WI38 (cell line): ENCODE measurements around the gene ANKRD34A.

Experiments
- H3K4me3 ChIP-seq: 2 replicates; pipeline ENCODE4 v1.5.1; 2011; ENCODE audit warnings: low read depth, mild to moderate bottlenecking, control low read depth, low read length
- TF ChIP-seq, protein P1 (sequence below): IDR thresholded peaks from 2 replicates; pipeline ENCODE4 v1.5.1; 2012; ENCODE audit warnings: low read depth, mild to moderate bottlenecking, control low read depth, low read length

The ANKRD34A gene

DNA sequence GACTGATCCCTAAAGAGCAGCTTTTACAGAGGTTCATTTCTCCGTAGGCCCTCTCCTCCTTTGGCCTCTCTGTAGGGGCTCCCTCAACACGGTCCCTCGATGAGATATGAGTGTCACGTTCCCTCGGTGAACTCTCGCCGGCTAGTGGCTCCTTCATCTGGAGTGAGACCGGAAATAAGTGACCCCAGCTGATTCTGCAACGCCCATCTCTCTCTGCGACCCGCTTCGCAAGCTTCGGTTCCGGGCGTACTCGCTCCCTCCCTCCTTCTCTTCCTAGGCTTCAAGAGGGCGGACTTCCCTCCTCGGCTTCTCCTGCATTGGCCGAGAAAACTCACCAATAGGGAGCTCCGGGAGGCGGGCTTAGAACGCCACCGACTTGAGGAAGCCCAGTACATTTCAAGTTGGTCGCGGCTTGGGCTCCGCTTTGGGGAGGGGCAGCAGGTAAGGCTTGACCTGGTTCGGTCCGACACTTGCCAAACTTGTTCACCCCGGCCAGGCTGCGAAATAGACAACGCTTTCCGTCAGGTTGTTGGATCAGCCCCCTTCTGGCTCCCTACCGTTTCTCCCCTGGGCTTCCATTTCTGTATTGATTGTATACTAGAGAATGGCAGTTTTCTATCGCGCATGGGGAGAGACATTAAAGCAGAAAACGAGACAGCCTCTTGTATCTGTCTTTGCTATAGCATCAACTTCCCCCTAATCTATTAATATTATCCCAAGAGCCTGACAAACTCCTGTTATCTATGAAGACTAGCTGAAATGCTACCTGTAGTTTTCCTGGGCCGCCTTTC lies at the start of gene ANKRD34A, which contains the start of gene POLR3GL:
ANKRD34A (minus strand) TSS at position 248 of the 791 bp plus-strand sequence. CDS start 2,816 bp downstream, outside the sequence.
POLR3GL (plus strand) TSS at position 363 of the 791 bp plus-strand sequence. CDS start 10,176 bp downstream, outside the sequence.
- H3K4me3 ChIP-seq, result peak within 1 kb of the TSS; percentile 72
- TF ChIP-seq, protein P1, sequence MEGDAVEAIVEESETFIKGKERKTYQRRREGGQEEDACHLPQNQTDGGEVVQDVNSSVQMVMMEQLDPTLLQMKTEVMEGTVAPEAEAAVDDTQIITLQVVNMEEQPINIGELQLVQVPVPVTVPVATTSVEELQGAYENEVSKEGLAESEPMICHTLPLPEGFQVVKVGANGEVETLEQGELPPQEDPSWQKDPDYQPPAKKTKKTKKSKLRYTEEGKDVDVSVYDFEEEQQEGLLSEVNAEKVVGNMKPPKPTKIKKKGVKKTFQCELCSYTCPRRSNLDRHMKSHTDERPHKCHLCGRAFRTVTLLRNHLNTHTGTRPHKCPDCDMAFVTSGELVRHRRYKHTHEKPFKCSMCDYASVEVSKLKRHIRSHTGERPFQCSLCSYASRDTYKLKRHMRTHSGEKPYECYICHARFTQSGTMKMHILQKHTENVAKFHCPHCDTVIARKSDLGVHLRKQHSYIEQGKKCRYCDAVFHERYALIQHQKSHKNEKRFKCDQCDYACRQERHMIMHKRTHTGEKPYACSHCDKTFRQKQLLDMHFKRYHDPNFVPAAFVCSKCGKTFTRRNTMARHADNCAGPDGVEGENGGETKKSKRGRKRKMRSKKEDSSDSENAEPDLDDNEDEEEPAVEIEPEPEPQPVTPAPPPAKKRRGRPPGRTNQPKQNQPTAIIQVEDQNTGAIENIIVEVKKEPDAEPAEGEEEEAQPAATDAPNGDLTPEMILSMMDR, result no peak

- TF ChIP-seq, protein P1, result no peak
- no peak overlapping the region for H3K4me3 ChIP-seq
Observed at GRCh38 chr1:146013559-146013922, 49.2 kb upstream of the ANKRD34A start.

DNA sequence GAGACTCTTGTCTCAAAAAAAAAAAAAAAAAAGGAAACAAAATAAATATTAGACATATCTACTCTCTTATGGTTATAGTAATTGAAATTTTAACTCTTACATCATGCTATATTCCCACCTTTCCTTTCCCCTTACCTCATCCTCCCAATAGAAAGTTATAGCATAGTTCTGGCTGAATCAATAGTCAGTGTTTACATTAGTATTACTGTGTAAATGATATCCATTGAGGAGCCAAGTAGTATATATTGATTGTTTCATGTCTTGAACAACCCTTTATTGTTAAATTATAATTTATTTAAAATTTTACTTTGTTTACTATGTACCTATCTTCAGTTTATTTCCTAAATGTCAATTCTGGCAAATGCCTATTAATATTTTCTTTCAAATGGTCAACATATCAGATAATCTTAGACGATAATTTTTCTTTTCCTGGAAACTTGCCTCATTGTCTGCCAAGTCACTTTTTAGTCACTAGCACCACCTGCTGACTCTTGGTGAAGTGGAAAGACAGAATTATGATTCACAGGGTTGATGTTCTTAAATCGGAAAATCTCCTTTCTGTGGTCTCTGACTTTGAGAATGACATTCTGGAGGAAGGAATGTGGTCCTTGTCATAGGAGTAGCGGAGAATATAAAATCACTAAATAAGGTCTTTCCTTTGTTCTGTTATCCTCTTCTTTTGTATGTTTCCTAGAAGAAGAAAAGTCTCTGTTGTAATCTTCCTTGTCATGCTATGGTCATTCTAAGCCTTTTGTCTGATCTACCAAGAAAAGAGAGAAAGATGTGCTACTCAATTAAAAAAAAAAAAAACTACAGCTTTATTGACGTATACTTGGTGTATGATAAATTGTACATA lies 48.6 kb upstream of the ANKRD34A start:
- TF ChIP-seq, protein P1, result peak; percentile 58
- no peak overlapping the region for H3K4me3 ChIP-seq

DNA sequence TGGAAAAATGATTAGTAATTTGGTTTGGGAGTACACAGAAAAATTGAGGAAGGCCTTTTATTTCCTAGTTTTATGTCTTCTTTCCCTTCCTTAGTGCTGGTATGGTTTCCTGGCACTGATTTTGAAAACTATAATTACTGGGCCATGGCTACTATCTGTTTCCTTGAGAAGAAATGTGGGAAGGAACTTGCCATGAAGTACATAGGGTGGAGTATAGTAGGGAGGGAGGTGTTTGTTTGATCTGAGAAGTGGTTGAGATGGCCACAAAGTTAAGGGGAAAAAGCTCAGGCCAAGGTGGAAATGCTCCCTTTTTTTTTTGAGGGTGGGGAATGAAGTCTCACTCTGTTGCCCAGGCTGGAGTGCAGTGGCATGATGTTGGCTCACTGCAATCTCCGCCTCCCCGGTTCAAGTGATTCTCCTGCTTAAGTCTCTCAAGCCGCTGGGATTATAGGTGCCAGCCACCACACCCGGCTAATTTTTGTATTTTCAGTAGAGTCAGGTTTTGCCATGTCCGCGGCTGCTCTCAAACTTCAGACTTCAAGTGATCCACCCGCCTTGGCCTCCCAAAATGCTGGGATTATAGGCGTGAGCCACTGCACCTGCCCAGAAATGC lies 45.9 kb upstream of the ANKRD34A start:
- H3K4me3 ChIP-seq, result no peak overlapping the region
- TF ChIP-seq, protein P1, result no peak

- TF ChIP-seq, protein P1, result no peak
- H3K4me3 ChIP-seq, result no peak overlapping the region
Observed at GRCh38 chr1:146007489-146008133, 43.2 kb upstream of the ANKRD34A start.

- H3K4me3 ChIP-seq, result no peak overlapping the region
- TF ChIP-seq, protein P1, result no peak
Observed at GRCh38 chr1:146001709-146002108, 37.3 kb upstream of the ANKRD34A start.
